ENCODE results near the gene NRXN3.

NRXN3 gene

DNA sequence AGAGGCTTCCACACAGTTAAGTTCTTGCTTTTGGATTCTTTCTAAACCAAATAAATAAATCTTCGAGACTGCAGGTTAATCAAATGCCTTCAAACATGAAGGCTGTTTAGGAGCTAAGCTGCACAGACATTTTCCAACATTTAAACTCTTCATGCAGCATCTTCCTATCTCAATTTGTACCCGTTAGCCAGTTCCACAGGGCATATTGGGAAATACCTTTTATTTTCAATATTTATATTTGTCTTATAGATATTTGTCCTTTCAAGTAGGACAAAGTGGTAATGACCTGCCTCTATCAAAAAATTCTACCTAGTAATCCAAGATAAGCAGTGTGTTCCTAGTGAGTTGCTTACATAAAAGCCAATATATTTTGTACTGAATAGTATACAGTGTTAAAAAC, 1667.5 kb downstream of the NRXN3 start:
- no peak for DNase-seq

DNA sequence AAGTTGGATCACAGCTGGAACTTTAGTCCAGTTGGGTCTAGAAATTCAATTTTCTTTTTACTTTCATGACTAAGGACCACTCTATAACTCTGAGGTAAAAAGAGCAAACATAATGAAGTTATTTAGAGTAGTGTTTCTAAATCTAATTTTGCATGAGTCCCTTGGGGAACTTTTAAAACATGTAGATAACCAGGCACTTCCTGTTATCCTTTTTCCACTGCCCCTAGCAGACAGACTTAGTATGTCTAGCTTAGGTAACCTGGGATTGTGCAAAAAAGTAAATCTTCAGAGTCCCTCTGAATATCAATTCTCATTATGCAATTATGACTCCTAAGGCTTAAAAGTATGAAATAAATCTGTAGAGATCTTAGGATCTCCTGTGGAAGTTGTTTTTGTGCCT, 1669.9 kb downstream of the NRXN3 start:
- POLR2A ChIA-PET: no interaction called here
- CTCF ChIA-PET: interaction anchor here (1.3 kb wide), 1 partner anchor 8 kb away, joined by 3 read pairs; no protein-coding TSS in a partner anchor

More for the DNA sequence above, 1667.5 kb downstream of the NRXN3 start:
- ChIA-PET CTCF (no interaction called here), POLR2A (no interaction called here)
- 88% methylated on average over 1 of the region's 2 CpGs for WGBS (ENCODE audit: insufficient coverage)
- Histone ChIP-seq H3K4me3 (ENCODE audit: control insufficient read depth in 1 of 7, extremely low read depth in 1 of 7, insufficient read depth in 4 of 7, low read depth in 2 of 7, low read length in 6 of 7) (no peak overlapping the region), H3K27ac (ENCODE audit: insufficient read depth in 1 of 2, low read depth in 1 of 2, low read length in 2 of 2, poor library complexity in 1 of 2, severe bottlenecking in 2 of 2) (no peak overlapping the region), H3K36me3 (ENCODE audit: control insufficient read depth in 4 of 4, insufficient read depth in 4 of 4, low read length in 3 of 4) (no peaks in the 10 kb centered on the region), H3K9me3 (ENCODE audit: control extremely low read depth in 1 of 5, control insufficient read depth in 4 of 5, insufficient read depth in 2 of 5, low read depth in 1 of 5, low read length in 4 of 5) (no peaks in the 10 kb centered on the region), H3K27me3 (replicated peaks in 2 of 5; ENCODE audit: control insufficient read depth in 4 of 5, insufficient read depth in 5 of 5, low read length in 4 of 5) (no peaks in the 10 kb centered on the region), H3K4me1 (ENCODE audit: control extremely low read depth in 1 of 4, control insufficient read depth in 4 of 4, insufficient read depth in 4 of 4, low read length in 3 of 4) (no peaks in the 10 kb centered on the region)

GRCh38 chr14:79840831-79841230, 1670.7 kb downstream of the NRXN3 start:
- H3K36me3 ChIP-seq (ENCODE audit: control insufficient read depth in 4 of 4, insufficient read depth in 4 of 4, low read length in 3 of 4): no peaks in the 10 kb centered on the region
- H3K27ac ChIP-seq (ENCODE audit: insufficient read depth in 1 of 2, low read depth in 1 of 2, low read length in 2 of 2, poor library complexity in 1 of 2, severe bottlenecking in 2 of 2): no peak overlapping the region
- H3K27me3 ChIP-seq (replicated peaks in 2 of 5; ENCODE audit: control insufficient read depth in 4 of 5, insufficient read depth in 5 of 5, low read length in 4 of 5): no peaks in the 10 kb centered on the region
- WGBS (ENCODE audit: insufficient coverage): 83% methylated on average over 1 of the region's 2 CpGs
- ChIA-PET POLR2A (no interaction called here), CTCF (no interaction called here)
- no peak for DNase-seq
- H3K9me3 ChIP-seq (ENCODE audit: control extremely low read depth in 1 of 5, control insufficient read depth in 4 of 5, insufficient read depth in 2 of 5, low read depth in 1 of 5, low read length in 4 of 5): peaks cover 0 to 2% (median 0%) of the 10 kb centered on the region in 5 experiments
- no peak overlapping the region for H3K4me3 ChIP-seq (ENCODE audit: control insufficient read depth in 1 of 7, extremely low read depth in 1 of 7, insufficient read depth in 4 of 7, low read depth in 2 of 7, low read length in 6 of 7)
- H3K4me1 ChIP-seq (ENCODE audit: control extremely low read depth in 1 of 4, control insufficient read depth in 4 of 4, insufficient read depth in 4 of 4, low read length in 3 of 4): no peaks in the 10 kb centered on the region

More for the DNA sequence above, 1669.9 kb downstream of the NRXN3 start:
- Histone ChIP-seq H3K27me3 (replicated peaks in 2 of 5; ENCODE audit: control insufficient read depth in 4 of 5, insufficient read depth in 5 of 5, low read length in 4 of 5) (no peaks in the 10 kb centered on the region), H3K9me3 (ENCODE audit: control extremely low read depth in 1 of 5, control insufficient read depth in 4 of 5, insufficient read depth in 2 of 5, low read depth in 1 of 5, low read length in 4 of 5) (peaks cover 0 to 2% (median 0%) of the 10 kb centered on the region in 5 experiments), H3K4me1 (ENCODE audit: control extremely low read depth in 1 of 4, control insufficient read depth in 4 of 4, insufficient read depth in 4 of 4, low read length in 3 of 4) (no peaks in the 10 kb centered on the region), H3K27ac (ENCODE audit: insufficient read depth in 1 of 2, low read depth in 1 of 2, low read length in 2 of 2, poor library complexity in 1 of 2, severe bottlenecking in 2 of 2) (no peak overlapping the region), H3K36me3 (ENCODE audit: control insufficient read depth in 4 of 4, insufficient read depth in 4 of 4, low read length in 3 of 4) (no peaks in the 10 kb centered on the region), H3K4me3 (ENCODE audit: control insufficient read depth in 1 of 7, extremely low read depth in 1 of 7, insufficient read depth in 4 of 7, low read depth in 2 of 7, low read length in 6 of 7) (no peak overlapping the region)
- no peak for DNase-seq

GRCh38 chr14:79841433-79841832, 1671.3 kb downstream of the NRXN3 start:
- ChIA-PET POLR2A (no interaction called here), CTCF (no interaction called here)
- Histone ChIP-seq H3K27me3 (replicated peaks in 2 of 5; ENCODE audit: control insufficient read depth in 4 of 5, insufficient read depth in 5 of 5, low read length in 4 of 5) (no peaks in the 10 kb centered on the region), H3K4me3 (ENCODE audit: control insufficient read depth in 1 of 7, extremely low read depth in 1 of 7, insufficient read depth in 4 of 7, low read depth in 2 of 7, low read length in 6 of 7) (no peak overlapping the region), H3K9me3 (ENCODE audit: control extremely low read depth in 1 of 5, control insufficient read depth in 4 of 5, insufficient read depth in 2 of 5, low read depth in 1 of 5, low read length in 4 of 5) (peaks cover 0 to 2% (median 0%) of the 10 kb centered on the region in 5 experiments), H3K36me3 (ENCODE audit: control insufficient read depth in 4 of 4, insufficient read depth in 4 of 4, low read length in 3 of 4) (no peaks in the 10 kb centered on the region), H3K4me1 (ENCODE audit: control extremely low read depth in 1 of 4, control insufficient read depth in 4 of 4, insufficient read depth in 4 of 4, low read length in 3 of 4) (no peaks in the 10 kb centered on the region), H3K27ac (ENCODE audit: insufficient read depth in 1 of 2, low read depth in 1 of 2, low read length in 2 of 2, poor library complexity in 1 of 2, severe bottlenecking in 2 of 2) (no peak overlapping the region)
- DNase-seq: no peak
- 96% methylated on average over 3 of the region's 3 CpGs for WGBS (ENCODE audit: insufficient coverage)

DNA sequence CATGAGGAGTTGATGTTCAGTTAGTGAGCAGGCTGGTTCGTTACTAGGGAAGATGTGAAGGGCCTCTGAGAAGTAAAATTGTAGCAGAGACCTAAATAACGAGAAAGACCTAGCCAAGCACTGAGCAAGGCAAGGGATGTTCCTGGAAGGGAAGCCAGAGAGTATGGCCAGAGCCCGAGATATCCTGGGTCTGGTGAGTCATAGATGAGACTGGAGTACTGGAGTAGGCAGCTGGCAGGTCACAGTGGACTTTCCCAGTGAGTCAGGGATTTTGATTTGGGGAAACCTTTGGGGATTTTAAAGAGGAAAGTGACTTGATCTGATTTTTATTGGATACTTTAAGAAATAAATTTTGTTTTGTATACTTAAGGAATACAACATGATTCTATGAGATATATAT, 1672.1 kb downstream of the NRXN3 start:
- Histone ChIP-seq H3K9me3 (ENCODE audit: control extremely low read depth in 1 of 5, control insufficient read depth in 4 of 5, insufficient read depth in 2 of 5, low read depth in 1 of 5, low read length in 4 of 5) (peaks cover 0 to 2% (median 0%) of the 10 kb centered on the region in 5 experiments), H3K4me3 (ENCODE audit: control insufficient read depth in 1 of 7, extremely low read depth in 1 of 7, insufficient read depth in 4 of 7, low read depth in 2 of 7, low read length in 6 of 7) (no peak overlapping the region), H3K27ac (ENCODE audit: insufficient read depth in 1 of 2, low read depth in 1 of 2, low read length in 2 of 2, poor library complexity in 1 of 2, severe bottlenecking in 2 of 2) (no peak overlapping the region), H3K36me3 (ENCODE audit: control insufficient read depth in 4 of 4, insufficient read depth in 4 of 4, low read length in 3 of 4) (no peaks in the 10 kb centered on the region), H3K4me1 (ENCODE audit: control extremely low read depth in 1 of 4, control insufficient read depth in 4 of 4, insufficient read depth in 4 of 4, low read length in 3 of 4) (no peaks in the 10 kb centered on the region), H3K27me3 (replicated peaks in 2 of 5; ENCODE audit: control insufficient read depth in 4 of 5, insufficient read depth in 5 of 5, low read length in 4 of 5) (no peaks in the 10 kb centered on the region)
- 81% methylated on average over 3 of the region's 3 CpGs for WGBS (ENCODE audit: insufficient coverage)
- ChIA-PET POLR2A (no interaction called here), CTCF (no interaction called here)
- no peak for DNase-seq

GRCh38 chr14:79852950-79853744, 1683.0 kb downstream of the NRXN3 start:
- Histone ChIP-seq H3K27me3 (replicated peaks in 2 of 5; ENCODE audit: control insufficient read depth in 4 of 5, insufficient read depth in 5 of 5, low read length in 4 of 5) (no peaks in the 10 kb centered on the region), H3K4me1 (ENCODE audit: control extremely low read depth in 1 of 4, control insufficient read depth in 4 of 4, insufficient read depth in 4 of 4, low read length in 3 of 4) (no peaks in the 10 kb centered on the region), H3K4me3 (ENCODE audit: control insufficient read depth in 1 of 7, extremely low read depth in 1 of 7, insufficient read depth in 4 of 7, low read depth in 2 of 7, low read length in 6 of 7) (no peak overlapping the region), H3K9me3 (ENCODE audit: control extremely low read depth in 1 of 5, control insufficient read depth in 4 of 5, insufficient read depth in 2 of 5, low read depth in 1 of 5, low read length in 4 of 5) (no peaks in the 10 kb centered on the region), H3K27ac (ENCODE audit: insufficient read depth in 1 of 2, low read depth in 1 of 2, low read length in 2 of 2, poor library complexity in 1 of 2, severe bottlenecking in 2 of 2) (no peak overlapping the region), H3K36me3 (ENCODE audit: control insufficient read depth in 4 of 4, insufficient read depth in 4 of 4, low read length in 3 of 4) (no peaks in the 10 kb centered on the region)
- ChIA-PET POLR2A (no interaction called here), CTCF (no interaction called here)
- DNase-seq: no peak
- 71% methylated on average over 7 of the region's 8 CpGs for WGBS (ENCODE audit: insufficient coverage)

- no peaks in the 10 kb centered on the region for H3K4me1 ChIP-seq (ENCODE audit: control extremely low read depth in 1 of 4, control insufficient read depth in 4 of 4, insufficient read depth in 4 of 4, low read length in 3 of 4)
- H3K36me3 ChIP-seq (ENCODE audit: control insufficient read depth in 4 of 4, insufficient read depth in 4 of 4, low read length in 3 of 4): no peaks in the 10 kb centered on the region
- POLR2A ChIA-PET: no interaction called here
- no peak overlapping the region for H3K27ac ChIP-seq (ENCODE audit: insufficient read depth in 1 of 2, low read depth in 1 of 2, low read length in 2 of 2, poor library complexity in 1 of 2, severe bottlenecking in 2 of 2)
- CTCF ChIA-PET: no interaction called here
- H3K27me3 ChIP-seq (replicated peaks in 2 of 5; ENCODE audit: control insufficient read depth in 4 of 5, insufficient read depth in 5 of 5, low read length in 4 of 5): no peaks in the 10 kb centered on the region
- no CpG with 5 or more reads among the region's 2 CpGs for WGBS (ENCODE audit: insufficient coverage)
- no peaks in the 10 kb centered on the region for H3K9me3 ChIP-seq (ENCODE audit: control extremely low read depth in 1 of 5, control insufficient read depth in 4 of 5, insufficient read depth in 2 of 5, low read depth in 1 of 5, low read length in 4 of 5)
- DNase-seq: no peak
- H3K4me3 ChIP-seq (ENCODE audit: control insufficient read depth in 1 of 7, extremely low read depth in 1 of 7, insufficient read depth in 4 of 7, low read depth in 2 of 7, low read length in 6 of 7): no peak overlapping the region
These were observed 1685.6 kb downstream of the NRXN3 start for GRCh38 chr14:79855789-79856188.

All from common myeloid progenitor, CD34-positive (primary cell).